Liver (tissue), 9 donors: ENCODE results near the gene ANKRD11. TPM values are rescaled to one million over a fixed set of nuclear protein-coding genes. Genes with fewer than 3 reads are reported as not detected.

Experiments used
- DNase-seq: peaks from one replicate; pipeline ENCODE4 v3.0.0-alpha.2; 2017; ENCODE audit warnings: low spot score
- H3K27ac ChIP-seq, 2 donors: one replicate each; pipeline ENCODE4 v1.7.0; 2013; ENCODE audit warnings: inconsistent platforms in 2 of 2, low read length in 2 of 2, control low read depth in 1 of 2, low read depth in 1 of 2, mild to moderate bottlenecking in 1 of 2
- H3K27me3 ChIP-seq, 4 donors: one replicate each; pipeline versions ENCODE4 v1.6.1 to v1.7.0; 2013; ENCODE audit warnings: low read length in 3 of 4, inconsistent platforms in 1 of 4, mild to moderate bottlenecking in 1 of 4, moderate library complexity in 1 of 4; ENCODE audit not compliant: control insufficient read depth in 4 of 4, insufficient read depth in 4 of 4
- H3K36me3 ChIP-seq, 4 donors: one replicate each; pipeline versions ENCODE4 v1.6.1 to v1.7.0; 2013; ENCODE audit warnings: low read length in 3 of 4, mild to moderate bottlenecking in 3 of 4, low read depth in 1 of 4, moderate library complexity in 1 of 4; ENCODE audit not compliant: control insufficient read depth in 4 of 4, insufficient read depth in 3 of 4
- H3K4me1 ChIP-seq, 4 donors: one replicate each; pipeline versions ENCODE4 v1.6.1 to v1.7.0; 2013; ENCODE audit warnings: low read length in 3 of 4, mild to moderate bottlenecking in 3 of 4, moderate library complexity in 1 of 4; ENCODE audit not compliant: control insufficient read depth in 4 of 4, insufficient read depth in 4 of 4
- H3K4me3 ChIP-seq, 3 donors: one replicate each; pipeline versions ENCODE4 v1.6.1 to v1.7.0; 2013; ENCODE audit warnings: low read length in 3 of 3, control low read depth in 1 of 3, low read depth in 1 of 3, mild to moderate bottlenecking in 1 of 3
- H3K9ac ChIP-seq, 2 donors: one replicate each; pipeline ENCODE4 v1.7.0; 2013; ENCODE audit warnings: low read length in 2 of 2, mild to moderate bottlenecking in 2 of 2, moderate library complexity in 2 of 2, control low read depth in 1 of 2, low read depth in 1 of 2
- H3K9me3 ChIP-seq, 4 donors: one replicate each; pipeline versions ENCODE4 v1.6.1 to v1.7.0; 2013; ENCODE audit warnings: low read length in 3 of 4; ENCODE audit not compliant: control insufficient read depth in 4 of 4
- FOXA1 ChIP-seq: IDR thresholded peaks from 2 replicates; pipeline ENCODE4 v1.6.1; 2016; ENCODE audit warnings: antibody characterized with exemption
- HNF4A ChIP-seq, 2 donors: conservative IDR thresholded peaks; 2 replicates each; pipeline ENCODE4 v1.6.1; 2016; ENCODE audit warnings: antibody characterized with exemption in 2 of 2, mild to moderate bottlenecking in 2 of 2
- NR2F2 ChIP-seq: IDR thresholded peaks from 2 replicates; pipeline ENCODE4 v1.6.1; 2016; ENCODE audit warnings: antibody characterized with exemption
- RXRA ChIP-seq, 2 donors: IDR thresholded peaks; 2 replicates each; pipeline ENCODE4 v1.6.1; 2017 to 2018; ENCODE audit warnings: antibody characterized with exemption in 2 of 2, mild to moderate bottlenecking in 1 of 2
- TAF1 ChIP-seq: conservative IDR thresholded peaks from 2 replicates; pipeline ENCODE4 v1.6.1; 2016; ENCODE audit warnings: antibody characterized with exemption, mild to moderate bottlenecking
- YY1 ChIP-seq: IDR thresholded peaks from 2 replicates; pipeline ENCODE4 v1.6.1; 2016; ENCODE audit warnings: antibody characterized with exemption, mild to moderate bottlenecking
- WGBS: extraction: QIAGEN DNeasy Blood & Tissue Kit; methylation state at CpG from one replicate; pipeline ENCODE4 v1.1.7; 2013; 5-methylcytosine and 5-hydroxymethylcytosine counted together
- polyA plus RNA-seq, 2 donors: library from polyadenylated mRNA; stranded (reverse) in 1 of 2; unstranded in 1 of 2; fragments of 200-250 nt in 1 of 2; fragments of >200 nt in 1 of 2; fragmentation: Nextera tagmentation in 1 of 2; extraction: Ambion mirVana in 1 of 2; gene quantifications; one replicate each; pipeline versions ENCODE4 v1.2.1 to v1.2.3, GENCODE V29; 2013 to 2015
- total RNA-seq, 2 donors: library from RNA; depleted of rRNA; stranded (reverse); fragments of >200 nt; gene quantifications; one replicate each; pipeline ENCODE4 v1.2.3, GENCODE V29; 2014
- TF ChIP-seq, protein P1 (sequence below): IDR thresholded peaks from 2 replicates; pipeline ENCODE4 v1.6.1; 2016; ENCODE audit warnings: antibody characterized with exemption, mild to moderate bottlenecking
- TF ChIP-seq, protein P2 (sequence below): IDR thresholded peaks from 2 replicates; pipeline ENCODE4 v1.6.1; 2016; ENCODE audit warnings: antibody characterized with exemption
- TF ChIP-seq, protein P3 (sequence below): IDR thresholded peaks from 2 replicates; pipeline ENCODE4 v1.6.1; 2016; ENCODE audit warnings: antibody characterized with exemption
- donor health status: healthy.
- donor health status: healthy.
- donor health status: healthy.
- donor health status: healthy.
- donor health status: healthy.

ANKRD11 gene
- total and polyA plus RNA-seq, 4 donors: 16.3 to 55.1 (median 28.0) TPM

DNA sequence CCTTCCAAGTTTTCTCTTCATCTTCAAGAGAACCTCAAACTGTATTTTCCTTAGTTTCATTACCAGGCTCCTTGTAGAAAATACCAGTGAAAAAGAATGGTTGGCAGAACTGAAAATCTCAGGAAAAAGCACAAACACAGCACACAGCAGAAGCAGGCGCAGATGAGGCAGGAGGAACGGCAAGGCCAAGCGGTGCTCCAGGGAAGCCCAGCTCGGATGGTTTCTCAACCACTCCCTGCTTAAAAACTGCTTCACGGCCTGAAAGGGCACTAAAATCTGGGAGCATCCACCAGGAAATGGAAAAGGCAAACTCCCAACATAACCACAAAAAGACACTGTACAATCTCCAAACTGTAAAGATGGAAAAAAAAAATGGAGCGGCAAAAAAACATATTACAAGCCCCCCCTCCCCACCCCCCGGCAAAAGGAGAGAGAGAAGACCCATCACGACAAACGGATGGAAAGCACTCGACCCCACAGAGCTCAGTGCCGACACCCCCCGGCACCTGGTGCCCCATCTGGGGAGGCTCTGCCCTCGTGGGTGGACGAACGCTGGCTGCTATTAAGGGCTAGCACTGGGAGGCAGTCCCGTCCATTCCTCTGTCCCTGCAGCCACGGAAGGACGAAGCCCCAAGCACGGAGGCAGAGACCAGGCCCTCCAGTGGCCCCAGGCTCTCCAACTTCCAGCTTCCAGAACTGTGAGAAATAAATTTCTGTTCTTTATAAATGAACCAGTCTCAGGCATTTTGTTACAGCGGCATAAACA lies 145.3 kb downstream of the ANKRD11 start:
- no peak overlapping the region for H3K9ac ChIP-seq
- no peak for DNase-seq
- H3K9me3 ChIP-seq: no peaks in the 10 kb centered on the region
- TF ChIP-seq, protein P1, sequence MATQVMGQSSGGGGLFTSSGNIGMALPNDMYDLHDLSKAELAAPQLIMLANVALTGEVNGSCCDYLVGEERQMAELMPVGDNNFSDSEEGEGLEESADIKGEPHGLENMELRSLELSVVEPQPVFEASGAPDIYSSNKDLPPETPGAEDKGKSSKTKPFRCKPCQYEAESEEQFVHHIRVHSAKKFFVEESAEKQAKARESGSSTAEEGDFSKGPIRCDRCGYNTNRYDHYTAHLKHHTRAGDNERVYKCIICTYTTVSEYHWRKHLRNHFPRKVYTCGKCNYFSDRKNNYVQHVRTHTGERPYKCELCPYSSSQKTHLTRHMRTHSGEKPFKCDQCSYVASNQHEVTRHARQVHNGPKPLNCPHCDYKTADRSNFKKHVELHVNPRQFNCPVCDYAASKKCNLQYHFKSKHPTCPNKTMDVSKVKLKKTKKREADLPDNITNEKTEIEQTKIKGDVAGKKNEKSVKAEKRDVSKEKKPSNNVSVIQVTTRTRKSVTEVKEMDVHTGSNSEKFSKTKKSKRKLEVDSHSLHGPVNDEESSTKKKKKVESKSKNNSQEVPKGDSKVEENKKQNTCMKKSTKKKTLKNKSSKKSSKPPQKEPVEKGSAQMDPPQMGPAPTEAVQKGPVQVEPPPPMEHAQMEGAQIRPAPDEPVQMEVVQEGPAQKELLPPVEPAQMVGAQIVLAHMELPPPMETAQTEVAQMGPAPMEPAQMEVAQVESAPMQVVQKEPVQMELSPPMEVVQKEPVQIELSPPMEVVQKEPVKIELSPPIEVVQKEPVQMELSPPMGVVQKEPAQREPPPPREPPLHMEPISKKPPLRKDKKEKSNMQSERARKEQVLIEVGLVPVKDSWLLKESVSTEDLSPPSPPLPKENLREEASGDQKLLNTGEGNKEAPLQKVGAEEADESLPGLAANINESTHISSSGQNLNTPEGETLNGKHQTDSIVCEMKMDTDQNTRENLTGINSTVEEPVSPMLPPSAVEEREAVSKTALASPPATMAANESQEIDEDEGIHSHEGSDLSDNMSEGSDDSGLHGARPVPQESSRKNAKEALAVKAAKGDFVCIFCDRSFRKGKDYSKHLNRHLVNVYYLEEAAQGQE: no peak
- no peaks in the 10 kb centered on the region for H3K36me3 ChIP-seq
- H3K27ac ChIP-seq: peak overlapping the region; percentile 29 to 68
- 50% methylated on average over 20 of the region's 20 CpGs for WGBS
- peaks cover 10 to 41% (median 32%) of the 10 kb centered on the region in 4 donors for H3K4me1 ChIP-seq
- H3K4me3 ChIP-seq: no peak overlapping the region
- no peaks in the 10 kb centered on the region for H3K27me3 ChIP-seq

DNA sequence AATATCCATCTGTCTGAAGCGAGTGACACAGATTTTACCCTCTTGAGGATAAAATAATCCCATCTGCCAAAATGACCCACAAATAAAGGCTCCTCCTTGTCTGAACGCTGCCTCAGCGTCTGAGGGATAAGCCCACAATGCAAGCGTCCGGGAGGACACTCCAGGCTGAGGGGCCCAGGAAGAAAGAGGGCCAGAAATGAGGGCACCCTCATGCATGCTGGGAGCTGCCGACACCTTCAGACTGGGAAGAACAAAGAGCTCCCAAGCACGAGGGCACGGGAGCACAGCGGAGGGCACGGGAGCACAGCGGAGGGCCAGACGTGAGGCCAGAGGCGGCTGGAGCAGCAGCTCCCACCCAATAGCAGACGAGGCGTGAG lies 145.9 kb downstream of the ANKRD11 start:
- Histone ChIP-seq H3K9me3 (no peaks in the 10 kb centered on the region), H3K4me1 (peaks cover 10 to 40% (median 32%) of the 10 kb centered on the region in 4 donors), H3K36me3 (no peaks in the 10 kb centered on the region), H3K27ac (peak overlapping the region in 1 of 2 donors; percentile 68), H3K4me3 (no peak overlapping the region), H3K9ac (no peak overlapping the region), H3K27me3 (no peaks in the 10 kb centered on the region)
- 78% methylated on average over 15 of the region's 15 CpGs for WGBS
- DNase-seq: no peak
- TF ChIP-seq HNF4A (conservative IDR thresholded peaks at IDR 0.05) (no peak), NR2F2 (no peak), RXRA (IDR thresholded peaks at IDR 0.05) (no peak), YY1 (no peak), TAF1 (no peak), FOXA1 (no peak)
- TF ChIP-seq, protein P2, sequence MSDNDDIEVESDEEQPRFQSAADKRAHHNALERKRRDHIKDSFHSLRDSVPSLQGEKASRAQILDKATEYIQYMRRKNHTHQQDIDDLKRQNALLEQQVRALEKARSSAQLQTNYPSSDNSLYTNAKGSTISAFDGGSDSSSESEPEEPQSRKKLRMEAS: no peak
- TF ChIP-seq, protein P3, sequence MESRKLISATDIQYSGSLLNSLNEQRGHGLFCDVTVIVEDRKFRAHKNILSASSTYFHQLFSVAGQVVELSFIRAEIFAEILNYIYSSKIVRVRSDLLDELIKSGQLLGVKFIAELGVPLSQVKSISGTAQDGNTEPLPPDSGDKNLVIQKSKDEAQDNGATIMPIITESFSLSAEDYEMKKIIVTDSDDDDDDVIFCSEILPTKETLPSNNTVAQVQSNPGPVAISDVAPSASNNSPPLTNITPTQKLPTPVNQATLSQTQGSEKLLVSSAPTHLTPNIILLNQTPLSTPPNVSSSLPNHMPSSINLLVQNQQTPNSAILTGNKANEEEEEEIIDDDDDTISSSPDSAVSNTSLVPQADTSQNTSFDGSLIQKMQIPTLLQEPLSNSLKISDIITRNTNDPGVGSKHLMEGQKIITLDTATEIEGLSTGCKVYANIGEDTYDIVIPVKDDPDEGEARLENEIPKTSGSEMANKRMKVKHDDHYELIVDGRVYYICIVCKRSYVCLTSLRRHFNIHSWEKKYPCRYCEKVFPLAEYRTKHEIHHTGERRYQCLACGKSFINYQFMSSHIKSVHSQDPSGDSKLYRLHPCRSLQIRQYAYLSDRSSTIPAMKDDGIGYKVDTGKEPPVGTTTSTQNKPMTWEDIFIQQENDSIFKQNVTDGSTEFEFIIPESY: no peak
